Mucosa of descending colon (tissue), 3 donors: ENCODE results near the gene RBM38. TPM values are rescaled to one million over a fixed set of nuclear protein-coding genes. Genes with fewer than 3 reads are reported as not detected.

Source experiments
- ATAC-seq: fragments of 200-7000 bp; cut with Tn5 transposase; one replicate; pipeline ENCODE4 v1.9.1; 2020; ENCODE audit warnings: mild to moderate bottlenecking, moderate library complexity
- DNase-seq, 3 donors: peaks; one replicate each; pipeline ENCODE4 v3.0.0-alpha.2; 2020
- H3K36me3 ChIP-seq: fragments of 200-600 bp; one replicate; pipeline ENCODE4 v1.8.0; 2021; ENCODE audit warnings: low read depth, mild to moderate bottlenecking
- H3K4me1 ChIP-seq: fragments of 200-600 bp; one replicate; pipeline ENCODE4 v1.8.0; 2021; ENCODE audit warnings: low read depth, mild to moderate bottlenecking
- H3K4me3 ChIP-seq: fragments of 200-600 bp; one replicate; pipeline ENCODE4 v1.8.0; 2021; ENCODE audit warnings: mild to moderate bottlenecking
- H3K9me3 ChIP-seq: fragments of 200-600 bp; one replicate; pipeline ENCODE4 v1.8.0; 2021; ENCODE audit warnings: mild to moderate bottlenecking
- CTCF ChIP-seq: fragments of 200-600 bp; IDR thresholded peaks from one replicate; pipeline ENCODE4 v1.8.0; 2022; ENCODE audit warnings: antibody characterized with exemption, mild to moderate bottlenecking
- intact Hi-C, 2 donors: fragments of 100-400 bp; cut with DNase I in 1 of 2; cut with micrococcal nuclease in 1 of 2; formaldehyde crosslinking; loops; one replicate each; pipeline versions ENCODE4 v1.11.0 to v1.11.1; 2022; cut with DNase I, micrococcal nuclease
- total RNA-seq, 3 donors: library from RNA; stranded (reverse); fragmentation: NEBNext Ultra II Directional in 2 of 3; extraction: Animal tissue kit (Norgen Biotek cat#: 25700) in 2 of 3; gene quantifications; one replicate each; pipeline versions ENCODE4 v1.2.1 to v1.2.4, GENCODE V29; 2021 to 2023
- donor health status: DM: no; HTN: no; CAD: no; lungs with moderate emphysema.
- donor health status: DM: no; HTN: no; CAD: no.
- donor health status: DM: no; HTN: yes; CAD: no.

The RBM38 gene
- total RNA-seq, 3 donors from 2014 or later: 29.5 to 85.5 (median 36.8) TPM

- Histone ChIP-seq H3K36me3 (no peaks in the 10 kb centered on the region), H3K4me3 (no peak overlapping the region), H3K9me3 (no peaks in the 10 kb centered on the region), H3K4me1 (peaks cover 39% of the 10 kb centered on the region)
- no peak for ATAC-seq
- intact Hi-C loops: no loop called here
- peak in 2 of 3 donors; percentile 39 to 57 for DNase-seq
- no peak for TF ChIP-seq CTCF
Measured at GRCh38 chr20:57398901-57399535, 7.8 kb downstream of the RBM38 start.

DNA sequence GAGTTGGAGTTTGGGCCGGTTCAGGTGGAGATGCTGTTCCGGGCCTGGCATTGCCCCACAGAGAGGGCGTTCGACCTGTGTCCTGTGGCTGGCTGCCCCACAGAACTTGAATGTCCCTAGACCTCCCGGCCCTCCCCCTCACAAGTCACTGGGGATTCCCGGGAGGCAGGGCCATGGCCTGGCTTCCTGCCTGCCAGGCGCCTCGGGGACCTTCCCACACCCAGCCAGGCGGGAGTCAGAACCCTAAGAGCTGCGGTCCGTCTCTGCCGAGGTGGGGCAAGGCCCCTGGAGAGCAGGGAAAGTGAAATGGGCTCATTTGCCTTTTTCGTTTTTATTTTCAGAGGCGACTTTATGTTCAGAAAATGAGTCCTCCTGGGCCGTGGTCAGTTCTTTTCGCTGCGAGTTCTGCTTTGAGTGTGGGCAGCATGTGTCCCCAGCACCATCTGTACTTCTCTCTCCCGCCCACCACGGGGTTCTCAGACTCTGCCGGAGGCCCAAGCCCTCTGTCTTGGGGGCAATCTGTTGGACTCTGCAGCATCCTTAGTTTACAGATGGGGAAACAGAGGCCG, 8.5 kb downstream of the RBM38 start:
- Histone ChIP-seq H3K36me3 (no peaks in the 10 kb centered on the region), H3K4me3 (no peak overlapping the region), H3K4me1 (peaks cover 33% of the 10 kb centered on the region), H3K9me3 (no peaks in the 10 kb centered on the region)
- ATAC-seq (peak; percentile 3), DNase-seq (peak in 2 of 3 donors; percentile 45 to 72)
- intact Hi-C loops: no loop called here
- TF ChIP-seq CTCF: no peak

GRCh38 chr20:57400231-57400701, 9.1 kb downstream of the RBM38 start:
- Histone ChIP-seq H3K4me1 (peaks cover 33% of the 10 kb centered on the region), H3K4me3 (no peak overlapping the region), H3K36me3 (no peaks in the 10 kb centered on the region), H3K9me3 (no peaks in the 10 kb centered on the region)
- ATAC-seq (no peak), DNase-seq (peak in 2 of 3 donors; percentile 32 to 64)
- intact Hi-C loops: no loop called here
- no peak for TF ChIP-seq CTCF

GRCh38 chr20:57400821-57401564, 9.8 kb downstream of the RBM38 start:
- ATAC-seq: peak; percentile 4
- H3K4me3 ChIP-seq: no peak overlapping the region
- H3K4me1 ChIP-seq: peaks cover 31% of the 10 kb centered on the region

DNA sequence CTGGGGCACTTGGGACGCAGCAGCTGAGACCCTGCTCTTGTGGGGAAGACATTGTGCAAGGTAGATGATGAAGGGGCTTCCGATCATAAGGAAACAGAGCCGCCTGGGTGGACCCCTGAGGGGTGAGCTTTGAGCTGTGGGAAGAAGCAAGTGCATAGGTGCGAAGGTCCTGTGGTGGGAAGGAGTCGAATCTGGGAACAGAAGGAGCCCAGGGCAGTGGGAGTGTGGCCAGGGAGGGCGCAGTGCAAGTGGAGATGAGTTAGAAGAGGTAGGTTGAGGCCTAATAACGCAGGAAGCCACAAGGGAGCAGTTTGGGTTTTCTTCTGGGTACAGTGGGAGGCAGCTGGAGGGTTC, 10.3 kb downstream of the RBM38 start:
- DNase-seq (peak in 1 of 3 donors; percentile 14), ATAC-seq (no peak)
- Histone ChIP-seq H3K4me3 (no peak overlapping the region), H3K36me3 (no peaks in the 10 kb centered on the region), H3K4me1 (peaks cover 29% of the 10 kb centered on the region), H3K9me3 (no peaks in the 10 kb centered on the region)
- TF ChIP-seq CTCF: no peak
- intact Hi-C loops: no loop called here

More at GRCh38 chr20:57400821-57401564, 9.8 kb downstream of the RBM38 start:
- Histone ChIP-seq H3K36me3 (no peaks in the 10 kb centered on the region), H3K9me3 (no peaks in the 10 kb centered on the region)
- no peak for TF ChIP-seq CTCF
- intact Hi-C loops: no loop called here
- DNase-seq: peak in 2 of 3 donors; percentile 30 to 78
